Hepatocyte (in vitro differentiated cells): ENCODE results near the gene ZNF576. TPM values are rescaled to one million over a fixed set of nuclear protein-coding genes. Genes with fewer than 3 reads are reported as not detected.

ENCODE experiments used
- DNase-seq: peaks from one replicate; pipeline ENCODE4 v3.0.0-alpha.2; 2016; ENCODE audit warnings: low spot score
- H2AFZ ChIP-seq: fragments of 200-600 bp; sonication (generic); 2 replicates; pipeline ENCODE4 v1.6.0; 2016; ENCODE audit warnings: antibody characterized with exemption, mild to moderate bottlenecking
- H3K27ac ChIP-seq: fragments of 200-600 bp; sonication (generic); 2 replicates; pipeline ENCODE4 v1.5.1; 2016; ENCODE audit warnings: mild to moderate bottlenecking
- H3K27me3 ChIP-seq: fragments of 200-600 bp; sonication (generic); 2 replicates; pipeline ENCODE4 v1.6.1; 2016
- H3K36me3 ChIP-seq: fragments of 200-600 bp; sonication (generic); replicated peaks from 2 replicates; pipeline ENCODE4 v1.5.1; 2016; ENCODE audit warnings: low read depth; ENCODE audit not compliant: insufficient read depth
- H3K4me1 ChIP-seq: fragments of 200-600 bp; sonication (generic); 2 replicates; pipeline ENCODE4 v1.5.1; 2016; ENCODE audit warnings: mild to moderate bottlenecking, moderate library complexity; ENCODE audit not compliant: insufficient read depth
- H3K4me2 ChIP-seq: fragments of 200-600 bp; sonication (generic); 2 replicates; pipeline ENCODE4 v1.6.0; 2016
- H3K4me3 ChIP-seq: fragments of 200-600 bp; sonication (generic); 2 replicates; pipeline ENCODE4 v1.5.1; 2016; ENCODE audit warnings: mild to moderate bottlenecking
- H3K79me2 ChIP-seq: fragments of 200-600 bp; sonication (generic); 2 replicates; pipeline ENCODE4 v1.6.0; 2017; ENCODE audit warnings: mild to moderate bottlenecking
- H3K9me2 ChIP-seq: fragments of 200-600 bp; sonication (generic); replicated peaks from 2 replicates; pipeline ENCODE4 v1.6.0; 2017; ENCODE audit warnings: mild to moderate bottlenecking; ENCODE audit not compliant: insufficient read depth
- H3K9me3 ChIP-seq: fragments of 200-600 bp; sonication (generic); 2 replicates; pipeline ENCODE4 v1.5.1; 2016; ENCODE audit warnings: low read depth, mild to moderate bottlenecking
- H4K20me1 ChIP-seq: fragments of 200-600 bp; sonication (generic); 2 replicates; pipeline ENCODE4 v1.6.0; 2016; ENCODE audit warnings: mild to moderate bottlenecking; ENCODE audit not compliant: insufficient read depth, poor library complexity, severe bottlenecking
- EZH2 ChIP-seq: fragments of 200-600 bp; sonication (generic); IDR thresholded peaks from 2 replicates; pipeline ENCODE4 v1.6.1; 2016; ENCODE audit warnings: antibody characterized with exemption, mild to moderate bottlenecking, borderline replicate concordance
- EZH2phosphoT487 ChIP-seq: fragments of 200-600 bp; sonication (generic); IDR thresholded peaks from one replicate; pipeline ENCODE4 v1.6.1; 2018; ENCODE audit warnings: antibody characterized with exemption, mild to moderate bottlenecking, low read depth, moderate library complexity; ENCODE audit not compliant: unreplicated experiment, severe bottlenecking
- WGBS: methylation state at CpG from one replicate; pipeline ENCODE4 v1.1.6; 2016; ENCODE audit warnings: low lambda C conversion rate; ENCODE audit errors: missing lambda C conversion rate; 5-methylcytosine and 5-hydroxymethylcytosine counted together
- polyA plus RNA-seq: library from polyadenylated mRNA; unstranded; fragments of >200 nt; fragmentation: Nextera tagmentation; extraction: Ambion mirVana; gene quantifications from 2 replicates; pipeline ENCODE4 v1.2.1, GENCODE V29; 2016
- total RNA-seq: library from RNA; depleted of rRNA; stranded (reverse); fragments of >200 nt; gene quantifications from 2 replicates; pipeline ENCODE4 v1.2.3, GENCODE V29; 2014
- TF ChIP-seq, protein P1 (sequence below): fragments of 200-600 bp; sonication (generic); IDR thresholded peaks from 2 replicates; pipeline ENCODE4 v1.5.1; 2016; ENCODE audit warnings: antibody characterized with exemption, mild to moderate bottlenecking; ENCODE audit not compliant: poor library complexity

Gene ZNF576
- total and polyA plus RNA-seq, 2 experiments from 2014 or later: 16.1 to 16.2 TPM

DNA sequence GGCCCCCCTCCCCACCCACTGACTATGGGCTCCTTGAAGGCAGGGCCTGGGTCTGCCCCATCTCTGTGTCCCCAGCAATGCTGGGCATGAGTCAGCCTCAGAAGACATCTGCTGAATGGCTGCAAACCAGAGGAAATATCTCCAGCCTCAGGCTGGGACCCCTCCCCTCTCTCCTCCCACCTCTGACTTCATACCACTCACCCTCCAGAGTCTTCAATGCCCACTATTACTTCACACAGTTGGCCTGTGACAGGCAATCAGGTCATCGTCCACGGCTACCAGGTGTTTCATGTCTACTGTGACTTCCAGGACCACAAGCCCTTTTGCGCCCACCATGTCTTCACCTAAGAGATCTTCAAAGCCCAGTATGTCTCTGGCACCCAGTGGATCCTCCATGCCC lies 15.4 kb downstream of the ZNF576 start, which contains the start of gene SRRM5:
TSS of gene SRRM5 (plus strand) at position 301 of the 400 bp plus-strand sequence. CDS start at position 335, 34 bp downstream.
- Histone ChIP-seq H3K27ac (no peak within 1 kb of the TSS), H3K9me2 (no peaks in the 10 kb centered on the region), H3K4me3 (no peak within 1 kb of the TSS), H3K79me2 (peaks cover 31% of the 10 kb centered on the region), H2AFZ (no peak within 1 kb of the TSS), H3K36me3 (no peaks in the 10 kb centered on the region), H3K9me3 (no peaks in the 10 kb centered on the region), H4K20me1 (no peaks in the 10 kb centered on the region), H3K4me1 (no peaks in the 10 kb centered on the region), H3K4me2 (no peak within 1 kb of the TSS), H3K27me3 (no peaks in the 10 kb centered on the region)
- TF ChIP-seq EZH2 (no peak), EZH2phosphoT487 (no peak)
- TF ChIP-seq, protein P1, sequence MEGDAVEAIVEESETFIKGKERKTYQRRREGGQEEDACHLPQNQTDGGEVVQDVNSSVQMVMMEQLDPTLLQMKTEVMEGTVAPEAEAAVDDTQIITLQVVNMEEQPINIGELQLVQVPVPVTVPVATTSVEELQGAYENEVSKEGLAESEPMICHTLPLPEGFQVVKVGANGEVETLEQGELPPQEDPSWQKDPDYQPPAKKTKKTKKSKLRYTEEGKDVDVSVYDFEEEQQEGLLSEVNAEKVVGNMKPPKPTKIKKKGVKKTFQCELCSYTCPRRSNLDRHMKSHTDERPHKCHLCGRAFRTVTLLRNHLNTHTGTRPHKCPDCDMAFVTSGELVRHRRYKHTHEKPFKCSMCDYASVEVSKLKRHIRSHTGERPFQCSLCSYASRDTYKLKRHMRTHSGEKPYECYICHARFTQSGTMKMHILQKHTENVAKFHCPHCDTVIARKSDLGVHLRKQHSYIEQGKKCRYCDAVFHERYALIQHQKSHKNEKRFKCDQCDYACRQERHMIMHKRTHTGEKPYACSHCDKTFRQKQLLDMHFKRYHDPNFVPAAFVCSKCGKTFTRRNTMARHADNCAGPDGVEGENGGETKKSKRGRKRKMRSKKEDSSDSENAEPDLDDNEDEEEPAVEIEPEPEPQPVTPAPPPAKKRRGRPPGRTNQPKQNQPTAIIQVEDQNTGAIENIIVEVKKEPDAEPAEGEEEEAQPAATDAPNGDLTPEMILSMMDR: no peak
- DNase-seq: no peak
- 87% methylated on average over 3 of the region's 3 CpGs for WGBS

DNA sequence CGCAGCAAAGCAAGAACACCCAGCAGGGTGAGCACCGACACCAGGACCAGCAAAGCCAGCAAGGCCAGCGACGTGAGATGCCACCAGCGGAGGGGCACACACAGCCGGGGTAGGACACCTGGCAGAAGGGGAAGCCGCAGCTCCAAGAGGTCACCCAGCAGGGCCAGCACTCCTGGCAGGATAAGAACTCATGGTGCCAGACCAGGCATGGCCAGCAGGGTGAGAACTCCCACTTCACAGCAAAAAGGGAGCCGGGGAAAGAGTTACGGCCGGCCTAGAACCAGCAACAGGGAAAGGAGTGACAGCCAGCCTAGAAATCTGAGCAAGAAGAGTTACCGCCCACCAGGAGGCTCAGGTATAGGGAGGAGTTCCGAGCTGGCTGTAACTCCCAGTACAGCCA lies 16.0 kb downstream of the ZNF576 start:
- Histone ChIP-seq H3K27ac (no peak overlapping the region), H3K4me2 (no peak overlapping the region), H3K36me3 (no peaks in the 10 kb centered on the region), H3K4me3 (no peak overlapping the region), H2AFZ (no peak overlapping the region), H4K20me1 (no peaks in the 10 kb centered on the region), H3K4me1 (no peaks in the 10 kb centered on the region), H3K9me2 (no peaks in the 10 kb centered on the region), H3K27me3 (no peaks in the 10 kb centered on the region), H3K79me2 (peaks cover 37% of the 10 kb centered on the region), H3K9me3 (no peaks in the 10 kb centered on the region)
- DNase-seq: no peak
- WGBS: 99% methylated on average over 12 of the region's 12 CpGs
- TF ChIP-seq EZH2 (no peak), EZH2phosphoT487 (no peak)
- TF ChIP-seq, protein P1: no peak

DNA sequence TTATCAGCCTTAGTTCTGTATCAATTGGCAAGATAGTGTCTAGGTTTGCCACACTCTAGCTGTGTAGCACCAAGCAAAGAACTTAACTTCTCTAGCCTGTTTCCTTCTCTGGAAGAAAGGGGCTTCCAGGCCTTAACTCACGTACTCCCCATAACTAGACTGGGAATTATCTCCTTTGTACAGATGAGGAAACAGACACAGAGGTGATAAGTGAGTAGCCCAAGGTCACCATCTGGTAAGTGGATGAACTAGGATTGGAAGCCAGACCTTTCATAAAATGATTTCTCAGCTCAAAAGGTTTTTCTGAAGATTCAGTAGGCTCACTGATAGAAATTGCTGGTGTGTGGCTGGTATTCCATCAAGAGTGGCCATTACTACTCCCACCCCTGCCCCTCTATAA lies 19.9 kb downstream of the ZNF576 start:
- DNase-seq: no peak
- peaks cover 60% of the 10 kb centered on the region for H3K79me2 ChIP-seq

More for the DNA sequence above, 19.9 kb downstream of the ZNF576 start:
- no peaks in the 10 kb centered on the region for H4K20me1 ChIP-seq
- H3K27me3 ChIP-seq: no peaks in the 10 kb centered on the region
- TF ChIP-seq EZH2 (no peak), EZH2phosphoT487 (no peak)
- TF ChIP-seq, protein P1: no peak
- no peak overlapping the region for H3K27ac ChIP-seq
- no peak overlapping the region for H3K4me2 ChIP-seq
- no peak overlapping the region for H2AFZ ChIP-seq
- peaks cover 7% of the 10 kb centered on the region for H3K4me1 ChIP-seq
- no peaks in the 10 kb centered on the region for H3K9me3 ChIP-seq
- H3K36me3 ChIP-seq: no peaks in the 10 kb centered on the region
- WGBS: 50% methylated on average over 1 of the region's 1 CpG
- no peaks in the 10 kb centered on the region for H3K9me2 ChIP-seq
- H3K4me3 ChIP-seq: no peak overlapping the region
